ENCODE results near the gene RBBP8NL.

RBBP8NL gene

DNA sequence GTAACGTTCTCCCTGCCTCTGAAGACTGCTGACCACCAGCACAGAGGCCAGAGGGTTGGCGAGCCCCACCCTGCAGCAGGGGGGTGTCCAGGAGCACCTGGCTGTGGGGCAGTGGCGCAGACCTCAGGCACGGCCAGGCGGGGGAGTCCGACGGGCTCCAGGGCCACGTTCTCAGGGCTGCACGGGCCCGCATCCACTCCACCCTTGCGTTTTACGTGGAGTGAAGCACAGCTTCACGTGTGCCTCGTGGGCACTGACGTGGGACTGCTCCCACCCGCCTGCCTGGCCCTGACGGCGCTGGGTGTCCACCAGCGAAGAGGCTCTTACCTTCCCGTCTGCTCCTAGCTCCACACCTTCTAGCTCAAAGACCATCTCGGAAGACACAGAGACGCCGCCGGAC lies 33.5 kb downstream of the RBBP8NL start:
- DNase-seq (ENCODE audit: low read depth in 3 of 3): no peak

- no peak for DNase-seq (ENCODE audit: low read depth in 3 of 3)
Measured at GRCh38 chr20:62393335-62393665, 34.0 kb downstream of the RBBP8NL start.

- no peak for DNase-seq (ENCODE audit: low read depth in 3 of 3)
Measured at GRCh38 chr20:62392621-62393334, 34.6 kb downstream of the RBBP8NL start.

- DNase-seq (ENCODE audit: low read depth in 3 of 3): no peak
Measured at GRCh38 chr20:62392077-62392418, 35.3 kb downstream of the RBBP8NL start.

DNA sequence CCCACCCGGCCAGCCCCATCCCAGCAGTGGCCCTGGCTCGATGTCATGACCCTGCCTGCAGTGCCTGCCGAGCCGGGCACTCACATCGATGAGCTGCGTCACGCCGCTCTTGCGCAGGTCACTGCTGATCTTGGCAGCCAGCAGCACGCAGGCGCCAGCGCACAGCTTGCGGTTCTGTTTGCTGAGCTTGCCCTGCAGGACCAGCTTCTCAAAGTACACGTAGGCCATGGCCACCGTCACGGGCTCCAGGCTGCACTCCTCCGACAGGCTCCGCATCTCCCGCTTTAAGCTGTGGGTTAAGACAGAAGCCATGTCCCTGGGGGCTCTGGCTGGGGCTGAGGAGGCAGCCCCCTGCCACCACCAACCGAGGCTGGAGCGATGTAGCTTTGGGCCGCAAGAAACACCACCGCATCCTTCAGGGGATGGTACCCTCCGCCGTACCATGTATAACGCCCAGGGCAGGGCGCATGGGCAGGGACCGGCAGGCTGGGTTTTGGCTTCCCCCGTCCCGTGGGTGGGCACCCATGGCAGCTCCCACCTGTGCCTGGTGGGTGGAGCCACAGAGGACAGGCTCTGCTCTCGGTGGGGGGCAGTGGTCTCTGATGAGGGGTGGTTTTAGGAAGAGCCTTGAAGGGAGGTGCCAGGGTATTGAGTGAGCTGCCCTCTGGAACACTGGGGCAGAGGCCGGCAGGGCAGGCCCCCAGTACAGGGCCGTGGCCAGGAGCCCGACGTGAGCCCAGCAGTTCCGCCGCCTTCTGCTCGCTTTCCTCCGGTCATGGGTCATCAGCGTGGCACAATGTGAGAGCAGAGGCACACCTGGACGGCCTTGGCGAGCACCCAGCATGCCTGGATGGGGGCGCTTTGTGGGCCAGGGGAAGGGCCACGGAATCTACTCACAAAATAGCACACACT lies 35.9 kb downstream of the RBBP8NL start:
- DNase-seq (ENCODE audit: low read depth in 3 of 3): no peak

DNA sequence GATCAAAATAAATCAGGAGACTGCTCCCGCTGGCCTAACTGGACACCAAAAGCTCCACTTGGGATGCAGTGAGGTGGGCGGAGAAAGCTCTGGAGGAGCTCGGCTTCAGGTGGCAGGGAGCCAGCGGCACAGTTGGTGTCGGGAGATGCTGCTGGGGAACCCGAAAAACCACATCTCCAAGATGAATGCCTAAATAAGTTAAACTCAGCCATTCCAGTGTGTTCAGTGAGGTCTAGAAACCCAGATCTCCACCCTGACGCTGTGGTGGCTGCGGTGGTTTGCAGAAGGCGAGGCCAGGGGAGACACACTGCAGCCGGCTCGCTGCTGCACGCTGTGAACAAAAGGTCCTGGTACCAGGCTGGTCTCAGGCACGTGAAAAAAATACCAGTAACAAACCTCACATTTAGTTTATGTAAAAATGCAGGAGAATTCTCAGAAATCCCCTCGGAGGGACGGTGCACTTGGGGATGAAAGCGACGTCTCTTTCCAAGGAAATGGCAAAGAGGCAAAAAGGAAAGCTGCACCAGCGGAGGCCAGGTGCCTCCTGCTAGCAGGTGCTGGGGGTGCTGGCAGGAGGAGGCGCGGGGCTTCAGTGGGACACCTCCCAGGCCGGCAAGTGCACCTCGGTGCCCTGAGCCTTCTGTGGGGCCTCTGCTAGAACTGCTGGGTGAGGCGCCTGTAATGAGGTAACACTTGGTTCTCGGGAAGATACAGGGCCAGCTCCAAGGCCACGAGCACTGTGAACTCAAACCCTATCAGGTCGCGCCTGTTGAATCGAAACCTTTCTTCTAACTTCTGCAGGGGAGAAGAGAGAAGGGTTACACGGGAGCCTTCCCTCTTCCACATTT lies 36.8 kb downstream of the RBBP8NL start:
- DNase-seq (ENCODE audit: low read depth in 3 of 3): no peak

DNA sequence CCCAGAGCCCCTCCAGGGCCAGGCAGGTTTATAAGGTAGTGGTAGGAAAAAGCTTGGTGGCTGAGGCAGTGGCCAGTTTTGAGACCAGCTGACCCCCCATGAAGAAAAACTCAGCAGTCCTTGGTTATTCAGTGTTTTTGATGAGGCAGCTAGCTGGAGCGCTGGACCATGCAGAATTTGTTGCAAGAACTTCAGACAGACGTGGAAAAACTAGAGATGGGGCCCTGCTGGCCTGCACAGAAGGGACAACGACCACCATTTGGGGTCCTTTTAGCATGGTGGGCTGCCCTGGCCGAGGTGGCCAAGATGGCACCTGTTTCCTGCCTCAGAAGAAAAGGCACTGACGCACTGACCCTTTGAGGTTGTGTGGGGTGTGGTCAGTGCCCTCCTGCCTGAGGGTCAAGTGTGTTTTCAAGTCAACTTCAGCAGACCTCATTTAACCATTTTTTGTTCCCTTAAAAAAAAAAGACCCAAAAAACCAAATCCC lies 37.7 kb downstream of the RBBP8NL start:
- DNase-seq (ENCODE audit: low read depth in 3 of 3): no peak

- DNase-seq (ENCODE audit: low read depth in 3 of 3): no peak
Measured at GRCh38 chr20:62388839-62389600, 38.3 kb downstream of the RBBP8NL start.

- no peak for DNase-seq (ENCODE audit: low read depth in 3 of 3)
Measured at GRCh38 chr20:62387933-62388635, 39.3 kb downstream of the RBBP8NL start.

- no peak for DNase-seq (ENCODE audit: low read depth in 3 of 3)
Measured at GRCh38 chr20:62387219-62387913, 40.0 kb downstream of the RBBP8NL start.

DNA sequence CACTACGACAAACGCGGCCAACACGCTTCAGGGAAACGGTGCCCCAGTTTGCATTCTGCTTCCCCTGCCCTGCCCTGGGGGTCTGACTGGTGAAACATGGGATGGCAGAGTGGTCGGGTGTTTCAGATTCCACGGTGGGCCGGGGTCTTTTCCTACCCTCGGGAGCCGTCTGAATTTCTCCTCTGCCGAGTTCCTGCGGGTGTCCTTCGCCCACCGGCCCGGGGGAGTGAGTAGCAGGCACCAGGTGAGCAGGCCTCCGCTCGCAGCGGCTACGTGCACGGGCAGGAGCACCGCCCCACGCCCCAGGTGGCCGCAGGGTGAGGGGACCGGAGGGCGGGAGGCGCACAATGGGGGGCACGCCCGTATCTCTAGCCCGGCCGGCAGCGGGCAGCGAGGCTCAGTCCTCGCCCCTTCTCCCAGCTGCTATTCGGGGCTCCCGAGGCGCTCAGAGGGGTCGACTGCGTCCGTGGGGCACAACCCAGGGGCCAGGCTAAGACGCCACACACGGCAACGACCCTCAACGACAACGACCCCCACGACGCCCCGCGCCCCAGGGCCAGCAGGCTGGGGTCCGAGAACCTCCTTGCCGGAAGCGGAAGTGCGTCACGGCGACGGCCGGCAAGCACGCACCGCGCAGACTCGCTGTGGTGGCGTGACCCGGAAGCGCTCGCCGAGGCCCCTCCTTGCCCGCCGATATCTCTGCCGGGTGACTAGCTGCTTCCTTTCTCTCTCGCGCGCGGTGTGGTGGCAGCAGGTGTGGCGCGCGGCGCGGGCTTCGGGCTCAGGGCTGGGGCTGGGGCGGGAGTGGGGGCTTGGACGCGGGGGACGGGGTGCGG lies 40.7 kb downstream of the RBBP8NL start, which contains the start of gene RPS21:
Gene RPS21 (plus strand): TSS at position 721 of the 836 bp plus-strand sequence. CDS start 236 bp downstream, outside the sequence.
- DNase-seq (ENCODE audit: low read depth in 3 of 3): peak; percentile 85 to 87 (median 85)

DNA sequence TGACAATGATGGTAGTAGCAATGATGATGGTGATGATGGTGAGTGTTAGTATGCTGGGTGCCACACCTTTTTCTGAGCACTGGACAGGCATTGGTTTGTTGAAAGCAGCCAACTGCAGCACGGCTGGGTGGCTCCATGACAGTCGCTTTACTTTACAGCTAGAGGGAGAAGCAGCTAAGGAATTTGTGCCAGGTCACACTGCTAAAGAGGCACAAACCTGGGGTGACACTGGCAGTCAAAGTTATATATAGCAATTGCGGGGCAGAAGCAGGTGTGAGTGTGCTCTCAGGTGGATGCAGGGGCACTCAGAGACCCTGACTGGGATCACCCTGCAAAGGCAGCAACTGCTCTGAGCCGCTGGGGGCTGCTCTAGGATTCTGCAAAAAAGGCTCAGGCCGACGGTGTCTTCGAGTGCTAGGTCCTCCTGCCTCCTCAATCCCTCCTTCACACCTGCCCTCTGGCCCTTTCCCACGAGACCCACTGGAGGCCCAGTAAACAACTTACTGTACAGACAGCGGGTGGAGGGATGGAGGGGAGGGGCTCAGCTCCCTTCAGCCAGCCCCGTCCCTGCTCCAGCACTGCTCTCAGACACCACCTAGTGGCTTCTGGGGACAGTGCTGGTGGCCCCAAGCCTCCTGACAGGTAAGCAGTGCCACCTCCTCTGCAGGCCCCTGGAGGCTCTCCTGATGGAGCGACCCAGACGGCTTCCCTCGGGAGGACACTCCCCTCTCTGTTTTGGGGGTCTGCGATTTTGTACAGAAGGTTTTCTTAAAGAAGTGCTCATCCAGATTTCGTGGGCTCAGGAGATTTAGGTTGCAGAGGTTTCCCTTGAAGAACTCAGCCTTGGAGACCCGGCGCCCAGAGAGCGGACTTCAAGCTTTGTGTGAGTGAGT lies 44.8 kb downstream of the RBBP8NL start:
- peak; percentile 65 to 69 (median 66) for DNase-seq (ENCODE audit: low read depth in 3 of 3)

DNA sequence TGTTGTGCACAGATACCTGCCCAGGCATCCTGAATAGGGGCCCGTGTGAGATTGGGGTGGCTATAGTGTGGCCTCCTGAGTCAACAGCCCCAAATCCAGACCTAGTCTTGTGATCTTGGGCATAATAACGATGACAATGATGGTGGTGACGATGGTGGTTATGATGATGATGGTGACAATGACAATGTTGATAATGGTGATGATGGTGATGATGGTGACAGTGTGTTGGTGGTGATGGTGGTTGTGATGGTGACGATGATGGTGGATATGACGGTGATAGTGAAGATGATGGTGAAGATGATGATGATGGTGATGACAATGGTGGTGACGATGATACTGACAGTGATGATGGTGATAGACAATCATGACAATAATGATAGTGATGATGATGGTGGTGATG lies 45.5 kb downstream of the RBBP8NL start:
- no peak for DNase-seq (ENCODE audit: low read depth in 3 of 3)

DNA sequence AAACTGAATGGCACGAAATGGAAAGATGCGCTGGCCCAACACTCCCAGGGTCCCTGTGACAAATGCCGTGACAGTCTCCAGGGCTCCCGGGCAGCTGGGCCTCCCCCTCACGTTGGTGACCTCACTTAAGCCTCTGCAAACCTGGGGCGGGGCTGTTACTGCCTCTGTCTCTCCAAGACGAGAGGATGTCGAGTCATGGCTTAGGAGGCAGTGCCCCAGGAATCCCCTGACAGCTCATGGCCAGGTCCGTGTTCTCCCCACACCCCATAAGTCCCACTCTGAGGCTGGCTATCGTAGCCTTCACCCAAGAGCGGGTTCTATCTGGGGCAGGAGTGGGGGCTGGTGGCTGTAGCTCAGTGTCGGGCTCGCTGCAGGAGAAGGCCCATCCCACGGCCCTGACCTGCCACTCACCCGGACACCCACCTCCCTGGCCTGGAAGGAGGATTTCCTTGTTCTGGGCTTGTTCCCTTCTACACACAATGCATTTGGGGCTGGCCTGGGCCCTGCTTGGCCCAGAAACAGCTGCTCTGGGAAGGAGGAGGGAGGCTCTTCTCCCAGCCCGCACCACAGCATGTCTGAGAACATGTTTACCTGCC lies 46.0 kb downstream of the RBBP8NL start:
- DNase-seq (ENCODE audit: low read depth in 3 of 3): no peak

- DNase-seq (ENCODE audit: low read depth in 3 of 3): no peak
Measured at GRCh38 chr20:62378215-62378614, 49.1 kb downstream of the RBBP8NL start.

- no peak for DNase-seq (ENCODE audit: low read depth in 3 of 3)
Measured at GRCh38 chr20:62377615-62378178, 49.6 kb downstream of the RBBP8NL start.

DNA sequence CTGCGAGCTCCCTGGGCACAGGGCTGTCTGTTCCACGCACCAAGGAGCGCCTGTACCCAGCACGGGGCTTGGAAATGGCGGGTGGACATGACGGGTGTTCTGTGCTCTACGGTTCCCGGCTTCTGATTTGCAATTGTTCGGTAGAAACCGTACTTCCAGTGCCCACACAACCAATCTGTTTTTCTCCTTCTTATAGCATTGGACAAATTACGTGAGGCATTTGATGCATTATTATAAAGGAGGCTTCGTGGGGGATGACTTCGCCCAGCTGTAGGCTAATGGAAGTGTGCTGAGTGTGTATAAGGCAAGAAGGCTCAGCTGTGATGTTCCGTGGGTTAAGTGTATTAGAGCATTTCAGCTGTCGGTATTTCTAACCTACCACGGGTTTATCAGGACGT lies 50.3 kb downstream of the RBBP8NL start:
- DNase-seq (ENCODE audit: low read depth in 3 of 3): no peak

Data from stimulated activated CD4-positive, alpha-beta T cell treated with anti-CD3 and anti-CD28 coated beads, TNF-alpha, amount 100 ng/mL, for 48 hours (primary cell).